Naive thymus-derived CD8-positive, alpha-beta T cell (primary cell): Measurements from ENCODE around the gene NHERF2. TPM values are rescaled to one million over a fixed set of nuclear protein-coding genes. Genes with fewer than 3 reads are reported as not detected.
A peak's percentile ranks its signal among the peaks of the same experiment; 100 is the strongest.
"Not testable (repeated sequence)": the region's sequence is repeated elsewhere in the genome, so short reads cannot be mapped to it uniquely, and the experiment has no call there.

Source experiments
- ATAC-seq, 2 donors: fragments of 150-1000 bp; cut with Tn5 transposase in 1 of 2; sonication (Bioruptor Pico), chemical (Tn5 transposase) in 1 of 2; 1 replicate in 1 of 2; 2 replicates in 1 of 2; pipeline ENCODE4 v1.10.0; 2021; ENCODE audit warnings: mild to moderate bottlenecking in 2 of 2, moderate library complexity in 2 of 2
- POLR2A ChIA-PET: fragments of 350-600 bp; sonication (Branson Sonifier 250); formaldehyde crosslinking; loops from one replicate; lab custom pipeline; 2021; ENCODE audit warnings: antibody characterized with exemption; lab: Charles Lee
- DNase-seq, 10 donors: peaks; one replicate each; pipeline versions ENCODE4 v3.0.0 to v3.0.0-alpha.2; 2020 to 2022
- H3K27ac Mint-ChIP-seq, 10 donors: one replicate each; pipeline ENCODE4 v1.8.0; 2020 to 2022; ENCODE audit warnings: mild to moderate bottlenecking in 10 of 10, mixed read lengths in 10 of 10, moderate library complexity in 4 of 10, inconsistent platforms in 1 of 10
- H3K27me3 Mint-ChIP-seq, 5 donors: one replicate each; pipeline ENCODE4 v1.8.0; 2021 to 2022; ENCODE audit warnings: mixed read lengths in 5 of 5
- H3K36me3 Mint-ChIP-seq, 3 donors: one replicate each; pipeline ENCODE4 v1.8.0; 2020 to 2022; ENCODE audit warnings: mixed read lengths in 3 of 3, mild to moderate bottlenecking in 2 of 3, inconsistent platforms in 1 of 3
- H3K4me1 Mint-ChIP-seq, 4 donors: one replicate each; pipeline ENCODE4 v1.8.0; 2021 to 2022; ENCODE audit warnings: mixed read lengths in 4 of 4
- H3K4me3 Mint-ChIP-seq, 10 donors: one replicate each; pipeline ENCODE4 v1.8.0; 2020 to 2022; ENCODE audit warnings: mild to moderate bottlenecking in 10 of 10, mixed read lengths in 10 of 10, moderate library complexity in 6 of 10, inconsistent platforms in 1 of 10
- H3K9me3 Mint-ChIP-seq, 9 donors: one replicate each; pipeline ENCODE4 v1.8.0; 2020 to 2022; ENCODE audit warnings: mixed read lengths in 9 of 9, mild to moderate bottlenecking in 3 of 9, inconsistent platforms in 1 of 9, moderate library complexity in 1 of 9
- polyA plus RNA-seq, 3 donors: library from polyadenylated mRNA; unstranded; fragments of 300-500 nt; fragmentation: Illumina TruSeq; gene quantifications; one replicate each; pipeline ENCODE4 v1.2.3, GENCODE V29; 2021
- total RNA-seq, 8 experiments: library from RNA in 2 of 8; stranded (reverse) in 2 of 8; gene quantifications; one replicate each; pipeline ENCODE4 v1.2.3 and lab custom pipeline; 2021 to 2026

NHERF2 gene
- total and polyA plus RNA-seq, 5 experiments from 2014 or later, result 0.32 to 6.0 (median 1.2) TPM

DNA sequence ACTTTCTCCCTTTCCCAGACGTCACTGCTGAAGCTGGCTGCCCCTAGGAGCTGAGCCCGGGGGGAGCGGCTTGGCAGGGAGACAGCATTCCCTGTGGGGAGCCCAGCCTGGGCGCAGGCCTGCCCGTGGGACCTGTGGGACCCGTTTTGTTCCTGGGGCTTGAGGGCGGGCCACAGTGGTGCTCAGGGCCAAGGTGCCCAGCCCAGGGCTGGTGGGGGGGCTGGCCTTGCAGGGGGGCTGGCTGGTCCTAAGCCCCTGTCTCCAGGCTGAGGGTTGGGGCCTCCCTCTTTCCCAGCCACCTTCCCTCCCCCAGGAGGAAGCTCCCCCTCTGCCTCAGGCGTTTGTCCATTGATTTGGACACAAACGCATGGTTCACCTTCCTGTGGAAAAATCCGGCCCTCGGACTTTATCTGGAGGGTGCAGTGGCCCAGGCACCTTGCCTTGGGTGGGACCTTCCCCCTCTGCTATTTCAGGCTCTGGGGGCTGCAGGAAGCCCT lies 4.4 kb downstream of the NHERF2 start:
- Mint-ChIP-seq H3K4me1 (peaks cover 0 to 9% (median 6%) of the 10 kb centered on the region in 4 donors), H3K27me3 (no peaks in the 10 kb centered on the region), H3K27ac (no peak overlapping the region), H3K9me3 (no peaks in the 10 kb centered on the region), H3K36me3 (no peaks in the 10 kb centered on the region), H3K4me3 (no peak overlapping the region)
- ATAC-seq (no peak), DNase-seq (no peak)
- POLR2A ChIA-PET, result interaction anchor here (0.7 to 1.2 kb wide), 3 partner anchors 16 to 124 kb away, joined by 3 to 7 read pairs (median 5); partner anchors contain the start of genes NTHL1, TRAF7 and TSC2

DNA sequence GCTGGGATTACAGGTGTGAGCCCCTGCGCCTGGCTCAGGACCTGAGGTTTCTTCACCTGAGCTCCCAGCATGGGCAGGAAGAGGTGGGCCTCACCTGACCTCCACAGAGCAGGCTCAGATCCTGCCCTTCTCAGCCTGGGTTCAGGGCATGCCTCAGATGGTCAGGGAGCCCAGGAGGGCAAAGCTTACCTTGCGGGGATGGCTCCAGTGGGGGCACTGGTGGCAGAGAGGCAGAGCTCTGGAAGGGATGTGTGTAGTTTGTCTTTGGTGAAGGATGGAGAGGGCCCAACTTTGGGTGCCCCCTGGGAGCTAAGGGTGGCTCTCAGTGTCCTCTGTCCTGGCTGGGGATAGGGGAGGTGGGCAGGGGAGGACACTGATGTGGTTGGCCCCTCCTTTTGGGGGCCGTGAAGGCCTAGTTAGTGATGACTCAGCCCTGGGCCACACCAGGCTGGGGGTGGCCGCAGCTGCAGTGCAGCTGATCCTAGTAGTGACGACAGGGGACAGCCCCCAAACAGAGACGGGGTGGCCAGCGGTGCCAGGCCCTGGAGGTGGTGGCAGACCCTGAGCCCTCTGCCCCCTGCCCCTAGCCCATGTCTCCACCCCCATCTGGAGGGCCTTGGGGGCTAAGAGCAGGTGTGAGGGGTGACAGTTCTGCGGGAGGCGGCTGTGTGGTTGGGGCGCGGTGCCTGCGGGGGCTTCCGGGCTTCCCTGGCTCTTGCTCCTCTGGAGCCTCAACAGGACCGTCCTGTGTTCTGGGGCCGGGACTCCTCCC lies 5.8 kb downstream of the NHERF2 start:
- Mint-ChIP-seq H3K27ac (peak overlapping the region in 4 of 10 donors; percentile 15 to 83 (median 82)), H3K27me3 (no peaks in the 10 kb centered on the region), H3K36me3 (no peaks in the 10 kb centered on the region), H3K9me3 (no peaks in the 10 kb centered on the region), H3K4me3 (peak overlapping the region in 2 of 10 donors; percentile 26 to 62), H3K4me1 (peaks cover 0 to 8% (median 5%) of the 10 kb centered on the region in 4 donors)
- ATAC-seq (peak; percentile 10 to 29), DNase-seq (no peak)
- POLR2A ChIA-PET, result interaction anchor here (0.7 to 1.8 kb wide), 3 partner anchors 121 to 529 kb away, joined by 3 to 5 read pairs (median 3); partner anchors contain the start of gene TRAF7

GRCh38 chr16:2033057-2033908 lies 6.6 kb downstream of the NHERF2 start:
- H3K27me3 Mint-ChIP-seq, result no peaks in the 10 kb centered on the region
- no peaks in the 10 kb centered on the region for H3K36me3 Mint-ChIP-seq
- peak overlapping the region in 7 of 10 donors; percentile 18 to 57 (median 38) for H3K4me3 Mint-ChIP-seq
- no peaks in the 10 kb centered on the region for H3K9me3 Mint-ChIP-seq
- H3K4me1 Mint-ChIP-seq, result peaks cover 0 to 8% (median 2%) of the 10 kb centered on the region in 4 donors
- DNase-seq (peak in 3 of 10 donors; percentile 20 to 38 (median 31)), ATAC-seq (peak; percentile 78 to 87)
- POLR2A ChIA-PET, result interaction anchor here (1.8 kb wide), 1 partner anchor 122 kb away, joined by 5 read pairs; the partner anchor contains the start of gene TRAF7
- H3K27ac Mint-ChIP-seq, result peak overlapping the region in 4 of 10 donors; percentile 25 to 87 (median 62)

- ATAC-seq, H3K36me3 Mint-ChIP-seq, H3K9me3 Mint-ChIP-seq: not testable (repeated sequence)
These were observed 7.4 kb downstream of the NHERF2 start for GRCh38 chr16:2033909-2034695.

DNA sequence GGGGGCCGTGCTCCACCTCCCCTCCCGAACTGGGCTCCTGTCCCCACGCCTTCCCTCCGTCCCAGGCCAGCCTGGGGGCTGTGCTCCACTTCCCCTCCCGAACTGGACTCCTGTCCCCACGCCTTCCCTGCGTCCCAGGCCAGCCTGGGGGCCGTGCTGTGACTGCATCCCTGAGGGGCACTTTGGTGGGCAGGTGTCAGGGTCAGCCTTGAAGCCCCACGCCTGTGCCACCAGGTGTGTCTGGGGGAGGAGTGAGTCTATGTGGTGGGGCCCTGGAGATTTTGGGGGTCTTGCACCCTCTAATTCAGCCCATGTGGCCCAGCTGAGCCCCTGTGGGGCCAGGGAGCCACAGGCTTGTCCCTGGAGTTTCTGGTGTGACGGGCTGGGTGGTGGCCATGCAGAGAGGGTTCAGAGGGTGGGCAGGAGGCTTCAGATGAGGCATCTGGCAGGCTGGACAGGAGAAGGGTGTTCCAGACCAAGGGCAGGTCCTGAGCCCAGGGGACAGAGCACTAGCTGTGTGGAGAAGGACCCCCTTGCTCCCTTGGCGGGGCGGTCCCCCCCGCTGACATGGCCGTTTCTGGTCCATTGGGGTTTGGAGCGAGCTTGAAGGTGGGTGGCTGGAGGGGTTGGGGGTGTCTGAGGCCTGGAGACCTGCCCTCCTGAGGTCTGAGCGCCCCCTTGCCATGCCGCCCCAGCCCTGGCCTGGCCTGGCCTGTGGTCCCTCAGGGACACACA lies 8.2 kb downstream of the NHERF2 start:
- DNase-seq, result no peak
- H3K4me3 Mint-ChIP-seq, result no peak overlapping the region
- no peak for ATAC-seq
- peaks cover 0 to 8% (median 2%) of the 10 kb centered on the region in 4 donors for H3K4me1 Mint-ChIP-seq
- H3K9me3 Mint-ChIP-seq, result no peaks in the 10 kb centered on the region
- no peaks in the 10 kb centered on the region for H3K36me3 Mint-ChIP-seq
- H3K27me3 Mint-ChIP-seq, result no peaks in the 10 kb centered on the region
- POLR2A ChIA-PET, result interaction anchor here (0.8 to 1.0 kb wide), 2 partner anchors 9 to 10 kb away, joined by 3 read pairs; no protein-coding TSS in a partner anchor
- peak overlapping the region in 2 of 10 donors; percentile 21 to 34 for H3K27ac Mint-ChIP-seq

More at GRCh38 chr16:2033909-2034695, 7.4 kb downstream of the NHERF2 start:
- POLR2A ChIA-PET, result interaction anchor here (1.8 kb wide), 1 partner anchor 121 kb away, joined by 5 read pairs; the partner anchor contains the start of gene TRAF7
- H3K27ac Mint-ChIP-seq, result peak overlapping the region in 3 of 10 donors; percentile 25 to 87 (median 48)
- not testable (repeated sequence) for H3K27me3 Mint-ChIP-seq, H3K4me1 Mint-ChIP-seq, DNase-seq
- H3K4me3 Mint-ChIP-seq, result peak overlapping the region in 3 of 10 donors; percentile 22 to 50 (median 27)

- Mint-ChIP-seq H3K4me1 (peaks cover 0 to 8% (median 2%) of the 10 kb centered on the region in 4 donors), H3K27me3 (no peaks in the 10 kb centered on the region), H3K9me3 (no peaks in the 10 kb centered on the region), H3K4me3 (no peak overlapping the region), H3K27ac (no peak overlapping the region), H3K36me3 (no peaks in the 10 kb centered on the region)
- ATAC-seq (no peak), DNase-seq (no peak)
- POLR2A ChIA-PET, result interaction anchor here (0.8 to 1.0 kb wide), 2 partner anchors 8 to 11 kb away, joined by 3 read pairs; no protein-coding TSS in a partner anchor
These were observed 8.9 kb downstream of the NHERF2 start for GRCh38 chr16:2035431-2036199.

- Mint-ChIP-seq H3K27me3 (no peaks in the 10 kb centered on the region), H3K36me3 (no peaks in the 10 kb centered on the region), H3K9me3 (no peaks in the 10 kb centered on the region), H3K4me1 (peaks cover 0 to 8% (median 2%) of the 10 kb centered on the region in 4 donors), H3K4me3 (no peak overlapping the region), H3K27ac (no peak overlapping the region)
- POLR2A ChIA-PET, result interaction anchor here (1.0 kb wide), 1 partner anchor 8 kb away, joined by 3 read pairs; no protein-coding TSS in a partner anchor
- DNase-seq (no peak), ATAC-seq (no peak)
These were observed 9.7 kb downstream of the NHERF2 start for GRCh38 chr16:2036200-2036966.

- Mint-ChIP-seq H3K27me3 (no peaks in the 10 kb centered on the region), H3K27ac (no peak overlapping the region), H3K9me3 (no peaks in the 10 kb centered on the region), H3K4me3 (no peak overlapping the region), H3K4me1 (peaks cover 0 to 7% (median 2%) of the 10 kb centered on the region in 4 donors), H3K36me3 (no peaks in the 10 kb centered on the region)
- DNase-seq, result no peak
- ATAC-seq, result no peak
- POLR2A ChIA-PET, result no interaction called here
These were observed 10.4 kb downstream of the NHERF2 start for GRCh38 chr16:2037115-2037514.

- Mint-ChIP-seq H3K4me1 (peaks cover 0 to 1% (median 0%) of the 10 kb centered on the region in 4 donors), H3K27ac (no peak overlapping the region), H3K27me3 (no peaks in the 10 kb centered on the region), H3K36me3 (no peaks in the 10 kb centered on the region), H3K9me3 (no peaks in the 10 kb centered on the region), H3K4me3 (no peak overlapping the region)
- no peak for DNase-seq
- no peak for ATAC-seq
- POLR2A ChIA-PET, result interaction anchor here (0.8 kb wide), 1 partner anchor 109 kb away, joined by 3 read pairs; no protein-coding TSS in a partner anchor
These were observed 11.1 kb downstream of the NHERF2 start for GRCh38 chr16:2037647-2038381.
